H1 (cell line): Measurements from ENCODE around the gene TMEM254. TPM values are rescaled to one million over a fixed set of nuclear protein-coding genes. Genes with fewer than 3 reads are reported as not detected.
"Not testable (repeated sequence)": the region's sequence is repeated elsewhere in the genome, so short reads cannot be mapped to it uniquely, and the experiment has no call there.

Source experiments
- CTCF ChIA-PET: fragments of 300-600 bp; sonication (Branson Sonifier 250); formaldehyde crosslinking; loops from one replicate; lab custom pipeline; 2021; ENCODE audit not compliant: partially characterized antibody; lab: Charles Lee
- POLR2A ChIA-PET: fragments of 300-600 bp; sonication (Branson Sonifier 250); formaldehyde crosslinking; loops from one replicate; lab custom pipeline; 2021; ENCODE audit warnings: inconsistent platforms; ENCODE audit not compliant: partially characterized antibody; lab: Charles Lee
- DNase-seq, 2 experiments: peaks; one replicate each; pipeline versions ENCODE4 v3.0.0 to v3.0.0-alpha.2; 2010 to 2022; ENCODE audit warnings: low spot score in 2 of 2, low read depth in 1 of 2, mixed read lengths in 1 of 2
- FAIRE-seq: peaks from 2 replicates; lab custom pipeline; 2011; peaks lifted over from hg19 to GRCh38; lab: Jason Lieb, UNC
- H2AFZ ChIP-seq: 2 replicates; pipeline ENCODE4 v1.8.1; 2012; ENCODE audit warnings: low read length, inconsistent platforms
- H2AK5ac ChIP-seq: 2 replicates; pipeline ENCODE4 v1.6.1; 2013; ENCODE audit warnings: low read depth, low read length
- H2BK120ac ChIP-seq: replicated peaks from 2 replicates; pipeline ENCODE3; 2013; ENCODE audit warnings: low read depth, low read length, inconsistent platforms
- H2BK12ac ChIP-seq: 2 replicates; pipeline ENCODE4 v1.6.1; 2013; ENCODE audit warnings: low read depth, low read length
- H2BK15ac ChIP-seq: 2 replicates; pipeline ENCODE4 v1.6.1; 2013; ENCODE audit warnings: low read length
- H2BK20ac ChIP-seq: 2 replicates; pipeline ENCODE4 v1.6.1; 2013; ENCODE audit warnings: low read length
- H2BK5ac ChIP-seq: 2 replicates; pipeline ENCODE4 v1.6.1; 2013; ENCODE audit warnings: low read depth, low read length
- H3K14ac ChIP-seq: 2 replicates; pipeline ENCODE4 v1.6.1; 2013; ENCODE audit warnings: inconsistent platforms; ENCODE audit not compliant: insufficient read length
- H3K18ac ChIP-seq: 2 replicates; pipeline ENCODE4 v1.6.1; 2013; ENCODE audit warnings: low read length; ENCODE audit errors: extremely low read depth
- H3K23ac ChIP-seq: 2 replicates; pipeline ENCODE4 v1.6.1; 2013; ENCODE audit warnings: inconsistent platforms; ENCODE audit not compliant: insufficient read length
- H3K23me2 ChIP-seq: 2 replicates; pipeline ENCODE4 v1.6.1; 2013; ENCODE audit warnings: low read depth, low read length
- H3K27ac ChIP-seq: 2 replicates; pipeline ENCODE4 v1.6.1; 2011; ENCODE audit warnings: low read depth, low read length, inconsistent platforms
- H3K27me3 ChIP-seq, 4 experiments: replicated peaks in 1 of 4; 1 replicate in 1 of 4; 2 replicates in 3 of 4; pipeline versions ENCODE4 v1.6.1 to v1.8.1; 2011 to 2013; ENCODE audit warnings: low read length in 3 of 4, mild to moderate bottlenecking in 3 of 4, inconsistent platforms in 2 of 4, mixed read lengths in 2 of 4, moderate library complexity in 1 of 4; ENCODE audit not compliant: control insufficient read depth in 3 of 4, insufficient read depth in 3 of 4; ENCODE audit errors: extremely low read depth in 1 of 4
- H3K36me3 ChIP-seq, 4 experiments: 2 replicates each; pipeline versions ENCODE4 v1.6.1 to v1.8.1; 2011 to 2013; ENCODE audit warnings: mild to moderate bottlenecking in 4 of 4, low read length in 3 of 4, moderate library complexity in 2 of 4, control low read depth in 1 of 4, inconsistent platforms in 1 of 4; ENCODE audit not compliant: insufficient read depth in 4 of 4, control insufficient read depth in 2 of 4
- H3K4ac ChIP-seq: replicated peaks from 2 replicates; pipeline ENCODE3; 2013; ENCODE audit warnings: low read length, low read depth, mixed read lengths, inconsistent platforms; ENCODE audit not compliant: insufficient read length
- H3K4me1 ChIP-seq, 4 experiments: replicated peaks in 1 of 4; 1 replicate in 1 of 4; 2 replicates in 3 of 4; pipeline versions ENCODE4 v1.6.1 to v1.8.1; 2011 to 2013; ENCODE audit warnings: low read length in 3 of 4, inconsistent platforms in 2 of 4, mixed read lengths in 1 of 4; ENCODE audit not compliant: insufficient read depth in 4 of 4, control insufficient read depth in 3 of 4
- H3K4me2 ChIP-seq, 2 experiments: 2 replicates each; pipeline versions ENCODE4 v1.6.1 to v1.8.1; 2011 to 2013; ENCODE audit warnings: low read depth in 2 of 2, low read length in 2 of 2, control low read depth in 1 of 2, inconsistent platforms in 1 of 2, mild to moderate bottlenecking in 1 of 2; ENCODE audit not compliant: insufficient read depth in 1 of 2
- H3K4me3 ChIP-seq, 4 experiments: fragments of 200-600, 300-600 bp in 1 of 4; sonication (generic), shearing (Covaris generic), sonication (Bioruptor Twin) in 1 of 4; 2 replicates each; pipeline versions ENCODE4 v1.5.1 to v1.8.1; 2011 to 2016; ENCODE audit warnings: low read length in 4 of 4, low read depth in 3 of 4, control low read depth in 2 of 4, inconsistent platforms in 2 of 4, mild to moderate bottlenecking in 2 of 4, mixed read lengths in 1 of 4, moderate library complexity in 1 of 4; ENCODE audit not compliant: insufficient read depth in 2 of 4; ENCODE audit errors: extremely low read depth in 1 of 4
- H3K56ac ChIP-seq: replicated peaks from 2 replicates; pipeline ENCODE3; 2013; ENCODE audit warnings: low read depth, mild to moderate bottlenecking, mixed read lengths, low read length, inconsistent platforms; ENCODE audit not compliant: insufficient read length
- H3K79me1 ChIP-seq: 2 replicates; pipeline ENCODE4 v1.6.1; 2013; ENCODE audit warnings: low read depth, low read length, control low read depth
- H3K79me2 ChIP-seq, 2 experiments: 2 replicates each; pipeline versions ENCODE4 v1.6.1 to v1.8.1; 2012 to 2013; ENCODE audit warnings: low read length in 2 of 2, mild to moderate bottlenecking in 2 of 2, inconsistent platforms in 1 of 2; ENCODE audit not compliant: insufficient read depth in 2 of 2, control insufficient read depth in 1 of 2
- H3K9ac ChIP-seq, 4 experiments: replicated peaks in 1 of 4; 1 replicate in 1 of 4; 2 replicates in 3 of 4; pipeline versions ENCODE4 v1.6.1 to v1.8.1; 2011 to 2013; ENCODE audit warnings: low read depth in 3 of 4, low read length in 3 of 4, control low read depth in 2 of 4, mild to moderate bottlenecking in 2 of 4, moderate library complexity in 2 of 4, inconsistent platforms in 1 of 4; ENCODE audit errors: extremely low read depth in 1 of 4
- H3K9me3 ChIP-seq, 2 experiments: 2 replicates each; pipeline versions ENCODE4 v1.6.1 to v1.8.1; 2012 to 2013; ENCODE audit warnings: mild to moderate bottlenecking in 2 of 2, moderate library complexity in 2 of 2, control low read depth in 1 of 2, inconsistent platforms in 1 of 2, low read depth in 1 of 2, low read length in 1 of 2, mixed read lengths in 1 of 2; ENCODE audit not compliant: insufficient read depth in 2 of 2
- H4K20me1 ChIP-seq, 2 experiments: replicated peaks in 1 of 2; 2 replicates each; pipeline versions ENCODE3 to v1.8.1; 2011 to 2013; ENCODE audit warnings: inconsistent platforms in 2 of 2, low read length in 2 of 2, mild to moderate bottlenecking in 1 of 2; ENCODE audit not compliant: insufficient read depth in 2 of 2, control insufficient read depth in 1 of 2
- H4K5ac ChIP-seq: 2 replicates; pipeline ENCODE4 v1.6.1; 2013; ENCODE audit warnings: low read length, low read depth, mixed read lengths, inconsistent platforms; ENCODE audit not compliant: insufficient read length
- H4K8ac ChIP-seq: 2 replicates; pipeline ENCODE4 v1.8.0; 2013; ENCODE audit warnings: mild to moderate bottlenecking, moderate library complexity, low read length, inconsistent platforms; ENCODE audit not compliant: insufficient read depth; ENCODE audit errors: extremely low read depth
- H4K91ac ChIP-seq: replicated peaks from 2 replicates; pipeline ENCODE3; 2013; ENCODE audit warnings: low read length, mixed read lengths, inconsistent platforms; ENCODE audit not compliant: insufficient read length
- WGBS, 2 experiments: shearing (Covaris generic) in 1 of 2; methylation state at CpG; one replicate each; pipeline versions ENCODE4 v1.1.6 to v1.1.7; 2013 to 2015; ENCODE audit warnings: low lambda C conversion rate in 2 of 2, mixed read lengths in 2 of 2, inconsistent platforms in 1 of 2, low coverage in 1 of 2, missing lambda C conversion rate in 1 of 2; ENCODE audit not compliant: insufficient replicate concordance in 2 of 2, insufficient coverage in 1 of 2, insufficient read length in 1 of 2; ENCODE audit errors: extremely low coverage in 1 of 2, missing lambda C conversion rate in 1 of 2; 5-methylcytosine and 5-hydroxymethylcytosine counted together
- polyA plus RNA-seq, 7 experiments: library from polyadenylated mRNA; depleted of rRNA in 3 of 7; stranded (reverse) in 5 of 7; unstranded in 2 of 7; fragments of >200 nt in 5 of 7; fragments of 200-250 nt in 2 of 7; gene quantifications; 1 replicate in 5 of 7; 2 replicates in 1 of 7; 4 replicates in 1 of 7; pipeline versions ENCODE4 v1.2.1 to v1.2.3, GENCODE V29; 2011 to 2013; ENCODE audit warnings: missing spikeins in 2 of 7, mixed read lengths in 2 of 7
- total RNA-seq: library from RNA; stranded (reverse); fragmentation: NEBNext Ultra II Directional; extraction: Animal tissue kit (Norgen Biotek cat#: 25700); gene quantifications from 2 replicates; pipeline ENCODE4 v1.2.1, GENCODE V29; 2021

The TMEM254 gene
- total and polyA plus RNA-seq, 2 of the 8 experiments (the other 6 are each of a cell fraction or from before 2014, with no cell fraction given) = 26.9 to 61.2 TPM

GRCh38 chr10:80034766-80035165 is 43.7 kb upstream of the TMEM254 start:
- H3K9ac ChIP-seq, H3K9me3 ChIP-seq, H4K91ac ChIP-seq, H3K4me3 ChIP-seq, H3K36me3 ChIP-seq, H2BK15ac ChIP-seq, H4K5ac ChIP-seq, H4K20me1 ChIP-seq, H3K4me2 ChIP-seq, H3K79me1 ChIP-seq, H3K18ac ChIP-seq, H2BK12ac ChIP-seq, H2BK5ac ChIP-seq, FAIRE-seq, H3K4me1 ChIP-seq, H3K4ac ChIP-seq, H3K23ac ChIP-seq, H2BK120ac ChIP-seq, H3K27me3 ChIP-seq, H2BK20ac ChIP-seq, H2AFZ ChIP-seq, H3K23me2 ChIP-seq, H3K14ac ChIP-seq, H3K79me2 ChIP-seq, H3K56ac ChIP-seq, H4K8ac ChIP-seq, H2AK5ac ChIP-seq, POLR2A ChIA-PET, DNase-seq, H3K27ac ChIP-seq: not testable (repeated sequence)
- CTCF ChIA-PET = interaction anchor here (1.5 kb wide), 1 partner anchor 10 kb away, joined by 4 read pairs; no protein-coding TSS in a partner anchor
- WGBS, 2 experiments = 87% methylated on average over 5 of the region's 5 CpGs; no CpG with 5 or more reads in 1 of the 2 experiments

- CTCF ChIA-PET = interaction anchor here (1.5 kb wide), 1 partner anchor 9 kb away, joined by 4 read pairs; no protein-coding TSS in a partner anchor
Observed at GRCh38 chr10:80035430-80035829, 43.0 kb upstream of the TMEM254 start.

More at GRCh38 chr10:80035430-80035829, 43.0 kb upstream of the TMEM254 start:
- H3K56ac ChIP-seq, H3K9ac ChIP-seq, H3K14ac ChIP-seq, H3K79me2 ChIP-seq, FAIRE-seq, H4K5ac ChIP-seq, H2BK12ac ChIP-seq, H2BK15ac ChIP-seq, H3K27ac ChIP-seq, H2AFZ ChIP-seq, H3K36me3 ChIP-seq, H2BK20ac ChIP-seq, H4K91ac ChIP-seq, H3K9me3 ChIP-seq, H3K27me3 ChIP-seq, H3K4me3 ChIP-seq, H3K23ac ChIP-seq, H4K8ac ChIP-seq, H3K4ac ChIP-seq, H3K23me2 ChIP-seq, H4K20me1 ChIP-seq, POLR2A ChIA-PET, H2BK5ac ChIP-seq, H3K4me1 ChIP-seq, H2BK120ac ChIP-seq, DNase-seq, H3K4me2 ChIP-seq, H3K18ac ChIP-seq, H3K79me1 ChIP-seq, H2AK5ac ChIP-seq: not testable (repeated sequence)
- WGBS, 2 experiments = 77% methylated on average over 3 of the region's 3 CpGs; no CpG with 5 or more reads in 1 of the 2 experiments
